GM18858 (cell line): Measurements from ENCODE around the gene CCNJL.

Source experiments
- ATAC-seq: cut with Tn5 transposase; IDR thresholded peaks from one replicate; pipeline ENCODE4 v1.9.1; 2021; ENCODE audit not compliant: unreplicated experiment

The CCNJL gene

GRCh38 chr5:160230686-160231527 is 81.5 kb downstream of the CCNJL start:
- peak; percentile 63 for ATAC-seq

GRCh38 chr5:160229190-160229742 is 83.1 kb downstream of the CCNJL start, which contains the start of gene FABP6:
FABP6 (plus strand) TSS chr5:160229506; CDS start chr5:160229558, 52 bp downstream.
- no peak for ATAC-seq

- no peak for ATAC-seq
Measured at GRCh38 chr5:160227012-160227411, 85.4 kb downstream of the CCNJL start.

- no peak for ATAC-seq
Measured at GRCh38 chr5:160221082-160221481, 91.3 kb downstream of the CCNJL start.

GRCh38 chr5:160219356-160219755 is 93.0 kb downstream of the CCNJL start:
- ATAC-seq, result no peak

GRCh38 chr5:160213537-160213936 is 98.8 kb downstream of the CCNJL start:
- ATAC-seq, result no peak

GRCh38 chr5:160211352-160211751 is 101.0 kb downstream of the CCNJL start:
- no peak for ATAC-seq

- no peak for ATAC-seq
Measured at GRCh38 chr5:160210606-160211005, 101.8 kb downstream of the CCNJL start.

GRCh38 chr5:160209917-160210316 is 102.4 kb downstream of the CCNJL start:
- no peak for ATAC-seq

- ATAC-seq, result no peak
Measured at GRCh38 chr5:160207061-160207460, 105.3 kb downstream of the CCNJL start.
